GM21390 (cell line): ENCODE data around the gene AIFM2.
"Not testable (repeated sequence)": the region's sequence is repeated elsewhere in the genome, so short reads cannot be mapped to it uniquely, and the experiment has no call there.

Source experiments
- ATAC-seq: cut with Tn5 transposase; IDR thresholded peaks from one replicate; pipeline ENCODE4 v1.9.1; 2021; ENCODE audit not compliant: unreplicated experiment

AIFM2 gene

DNA sequence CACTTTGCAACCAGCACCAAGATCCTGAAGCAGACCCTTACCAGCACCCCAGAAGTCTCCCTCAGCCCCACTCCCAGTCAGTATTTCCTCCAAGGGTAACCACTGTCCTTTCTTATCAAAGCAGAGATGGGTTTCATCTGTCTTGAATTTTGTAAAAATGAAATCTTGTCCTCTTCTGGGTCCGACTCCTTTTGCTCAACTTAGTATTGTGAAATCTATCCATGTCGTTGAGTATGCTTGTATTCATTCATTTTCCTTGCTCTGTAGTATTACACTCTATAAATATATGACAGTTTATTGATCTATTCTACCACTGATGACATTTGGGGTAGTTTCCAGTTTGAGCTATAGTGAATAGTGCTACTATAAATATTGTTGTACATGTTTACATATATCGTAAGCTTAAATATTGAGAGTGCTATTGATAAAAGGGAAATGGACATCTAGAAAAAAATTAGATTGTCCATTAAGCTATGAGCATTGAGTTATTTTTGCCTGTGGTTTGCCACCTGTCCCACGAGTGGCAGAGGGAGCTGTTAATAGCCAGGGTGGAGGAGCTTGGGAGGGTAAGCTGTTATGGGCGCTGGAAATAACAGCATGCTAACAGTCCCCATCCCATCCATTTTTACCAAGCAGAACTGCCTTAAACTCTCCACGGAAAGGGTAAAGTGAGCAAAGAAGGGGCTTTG, 36.5 kb downstream of the AIFM2 start:
- ATAC-seq: no peak

DNA sequence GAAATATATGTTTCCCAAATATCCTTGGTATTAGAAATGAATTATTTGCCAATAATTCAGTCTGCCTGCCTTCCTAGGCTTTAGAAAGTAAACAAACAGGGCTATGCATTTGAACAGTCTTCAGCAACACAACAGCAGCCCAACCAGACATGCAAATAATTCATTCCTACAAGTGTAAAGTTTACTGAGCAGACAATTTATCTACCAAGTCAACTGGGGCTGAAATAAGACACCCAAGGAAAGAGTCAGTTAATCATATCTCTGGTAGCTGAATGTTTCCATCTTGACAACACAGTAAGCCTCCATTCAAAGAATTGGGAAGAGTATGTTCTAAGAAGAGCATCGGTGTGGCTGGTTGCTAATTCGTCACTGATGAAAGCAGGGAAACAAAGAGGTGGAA, 38.4 kb downstream of the AIFM2 start:
- ATAC-seq: no peak

DNA sequence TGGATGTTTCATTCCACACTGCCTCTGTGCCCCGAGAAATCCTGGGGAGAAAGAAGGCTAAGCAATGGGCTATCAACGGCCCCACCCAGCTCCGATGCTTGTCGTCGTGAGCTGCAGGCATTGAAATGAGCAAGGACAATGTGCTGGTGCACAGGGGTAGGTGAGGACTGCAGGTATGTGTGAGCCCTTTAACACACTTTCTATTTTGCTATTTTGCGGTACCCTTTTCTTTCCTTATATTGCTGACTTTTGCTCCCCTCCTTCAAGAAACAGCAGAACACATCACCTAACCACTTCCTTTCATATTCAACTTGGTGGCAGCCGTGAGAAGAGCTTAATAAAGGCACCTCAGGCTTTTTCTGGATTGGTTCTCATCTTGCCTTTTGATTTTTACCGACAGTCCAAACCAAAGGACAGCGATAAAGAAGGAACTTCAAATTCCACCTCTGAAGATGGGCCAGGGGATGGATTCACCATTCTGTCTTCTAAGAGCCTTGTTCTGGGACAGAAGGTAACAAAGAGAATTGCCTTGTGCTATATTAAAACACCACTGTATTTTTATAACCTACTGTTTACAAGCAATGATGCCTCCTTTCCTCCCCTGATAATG, 39.2 kb downstream of the AIFM2 start:
- ATAC-seq: no peak

DNA sequence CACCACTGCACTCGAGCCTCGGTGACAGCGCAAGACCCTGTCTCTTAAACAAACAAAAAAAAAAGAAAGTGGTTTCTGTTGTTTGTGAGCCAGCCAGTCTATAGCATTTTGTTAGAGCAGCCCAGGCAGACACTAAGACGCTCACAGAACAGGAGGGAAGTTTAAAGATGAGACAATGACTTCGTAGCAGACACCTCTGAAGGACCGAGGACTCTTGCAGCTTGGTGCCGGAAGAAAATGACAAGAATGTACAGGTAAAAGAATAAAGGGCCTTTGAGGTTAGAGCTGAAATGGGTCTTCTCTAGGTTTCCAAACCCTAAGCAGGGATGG, 40.3 kb downstream of the AIFM2 start:
- no peak for ATAC-seq

DNA sequence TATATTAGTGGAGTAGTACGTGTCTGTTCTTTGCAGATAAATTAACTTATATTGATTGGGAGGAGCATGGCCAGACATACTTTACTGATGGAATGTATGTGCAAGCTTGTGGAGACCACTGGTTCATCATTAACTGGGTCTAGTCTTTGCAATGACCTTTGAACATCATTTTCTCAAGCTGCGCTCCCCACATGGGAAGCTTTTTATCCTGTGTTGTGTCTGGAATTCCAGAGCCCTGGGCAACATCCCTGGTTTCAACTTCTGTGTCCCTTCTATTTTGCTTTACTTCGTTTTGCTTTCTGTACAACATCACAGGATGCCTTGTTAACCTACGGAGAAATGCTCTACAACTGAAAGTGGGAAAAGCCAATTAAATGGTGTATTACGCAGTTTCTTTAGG, 41.7 kb downstream of the AIFM2 start:
- ATAC-seq: no peak

DNA sequence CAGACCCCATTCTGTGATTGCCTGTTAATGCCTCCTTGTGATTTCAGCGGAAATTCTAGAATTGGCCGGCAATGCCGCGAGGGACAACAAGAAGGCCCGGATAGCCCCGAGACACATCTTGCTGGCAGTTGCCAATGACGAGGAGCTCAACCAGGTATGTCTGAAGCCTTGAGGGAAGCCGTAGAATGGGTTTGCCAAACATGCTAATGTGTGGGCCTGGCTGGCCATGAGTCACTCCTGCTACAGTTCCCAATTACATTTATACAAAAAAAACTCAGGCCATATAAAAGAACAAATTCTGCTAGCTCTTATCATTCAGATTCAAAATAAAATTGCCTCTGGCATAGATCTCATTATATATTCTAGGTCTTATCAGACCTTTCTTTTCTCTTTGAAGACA, 42.6 kb downstream of the AIFM2 start:
- ATAC-seq: no peak

DNA sequence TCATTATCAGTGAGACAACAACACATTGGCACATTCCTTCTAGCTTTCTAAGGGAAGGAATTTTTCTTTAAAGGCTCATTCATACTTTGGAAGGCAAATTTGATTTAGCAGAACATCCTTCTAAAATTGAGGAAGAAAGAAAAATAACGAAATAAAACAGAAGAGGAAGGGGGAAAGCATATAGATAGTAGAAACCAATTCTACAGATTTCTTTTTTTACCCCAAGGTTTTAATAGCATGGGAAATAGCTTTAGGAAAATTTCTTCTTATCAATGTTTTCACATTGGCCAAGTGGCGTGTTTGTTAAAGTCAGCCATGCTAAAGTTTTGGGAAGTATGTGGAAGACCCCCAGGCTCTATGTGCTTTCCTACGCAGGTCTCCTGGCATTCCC, 44.3 kb downstream of the AIFM2 start:
- no peak for ATAC-seq

DNA sequence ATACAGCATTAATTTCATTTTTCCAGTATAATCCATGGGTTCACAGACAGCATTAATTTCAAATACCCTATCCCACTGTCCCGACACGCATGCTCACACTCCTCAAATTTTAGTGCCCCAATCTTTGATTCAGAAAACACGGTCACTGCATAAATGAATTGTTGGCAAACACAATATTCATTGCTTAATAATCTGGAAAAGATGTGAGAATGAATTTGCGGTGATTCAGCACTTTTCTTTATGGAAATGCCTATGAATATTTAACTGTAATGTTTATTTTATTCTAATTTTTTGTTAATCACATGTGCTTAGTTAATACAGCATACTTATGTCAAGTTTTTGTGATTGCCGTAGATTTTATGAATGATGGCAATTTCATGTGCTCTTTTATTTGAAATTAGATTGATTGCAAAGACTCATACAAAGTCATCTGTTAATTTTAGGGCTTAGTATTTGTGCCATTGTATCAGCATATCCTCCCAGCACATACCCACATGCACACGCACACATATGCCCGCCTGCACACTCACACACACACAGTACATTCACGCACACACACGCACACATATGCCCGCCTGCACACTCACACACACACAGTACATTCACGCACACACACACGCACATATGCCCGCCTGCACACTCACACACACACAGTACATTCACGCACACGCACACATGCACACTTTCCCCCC, 44.9 kb downstream of the AIFM2 start:
- no peak for ATAC-seq

DNA sequence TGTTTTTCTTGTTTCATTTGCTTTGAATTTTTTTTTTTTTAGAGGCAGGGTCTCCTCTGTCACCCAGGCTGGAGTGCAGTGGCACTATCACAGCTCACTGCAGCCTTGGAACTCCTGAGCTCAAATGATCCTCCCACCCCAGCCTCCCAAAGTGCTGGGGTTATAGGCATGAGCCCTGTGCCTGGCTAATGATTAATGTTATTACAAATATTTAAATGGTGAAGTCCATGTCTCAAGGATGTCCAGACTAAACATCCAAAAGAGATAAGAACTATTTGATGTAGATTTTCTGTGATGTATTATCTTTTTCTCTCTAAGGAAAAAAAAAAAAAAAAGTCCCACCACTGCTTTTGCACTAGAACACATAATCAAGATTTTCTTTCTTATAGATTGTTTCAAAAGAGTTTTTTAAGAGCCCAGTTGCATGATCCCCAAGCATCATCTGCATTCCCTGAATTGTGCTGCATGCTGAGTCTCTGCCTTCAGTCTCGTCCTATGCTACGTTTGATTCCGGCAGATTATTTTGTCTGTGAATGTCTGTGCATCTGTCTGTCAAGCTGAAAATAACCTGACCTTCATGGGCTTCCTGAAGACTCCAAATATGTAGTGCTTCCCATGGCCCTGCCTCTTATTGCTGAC, 46.5 kb downstream of the AIFM2 start:
- no peak for ATAC-seq

DNA sequence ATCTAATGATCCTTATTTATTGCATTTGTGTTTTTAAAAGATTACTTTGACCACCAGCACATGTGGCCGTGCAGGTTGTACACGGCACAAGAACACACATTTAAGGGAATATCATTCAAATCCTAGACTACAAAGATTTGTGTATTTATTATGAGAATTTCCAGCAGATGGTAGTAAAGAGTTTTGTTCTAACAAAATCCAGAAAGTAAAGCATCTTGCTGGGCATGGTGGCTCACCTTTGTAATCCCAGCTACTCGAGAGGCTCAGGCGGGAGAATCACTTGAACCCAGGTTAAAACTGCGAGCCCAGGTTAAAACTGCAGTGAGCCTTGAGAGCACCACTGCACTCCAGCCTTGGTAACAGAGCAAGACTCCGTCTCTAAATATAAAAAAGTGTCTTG, 48.4 kb downstream of the AIFM2 start:
- ATAC-seq: no peak

DNA sequence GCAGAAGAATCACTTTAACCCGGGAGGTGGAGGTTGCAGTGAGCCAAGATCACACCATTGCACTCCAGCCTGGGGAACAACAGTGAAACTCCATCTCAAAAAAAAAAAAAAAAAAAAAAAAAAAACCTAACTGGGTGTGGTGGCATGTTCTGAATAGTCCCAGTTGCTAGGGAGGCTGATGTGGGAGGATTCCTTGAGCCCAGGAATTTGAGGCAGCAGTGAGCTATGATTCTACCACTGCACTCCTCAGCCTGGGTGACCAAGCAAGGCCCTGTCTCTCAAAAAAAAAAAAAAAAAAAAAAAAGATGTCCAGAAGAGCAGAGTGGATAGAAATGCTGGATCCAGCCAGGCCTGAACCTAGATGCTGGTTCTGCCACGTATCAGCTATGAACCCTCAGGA, 51.8 kb downstream of the AIFM2 start:
- not testable (repeated sequence) for ATAC-seq

DNA sequence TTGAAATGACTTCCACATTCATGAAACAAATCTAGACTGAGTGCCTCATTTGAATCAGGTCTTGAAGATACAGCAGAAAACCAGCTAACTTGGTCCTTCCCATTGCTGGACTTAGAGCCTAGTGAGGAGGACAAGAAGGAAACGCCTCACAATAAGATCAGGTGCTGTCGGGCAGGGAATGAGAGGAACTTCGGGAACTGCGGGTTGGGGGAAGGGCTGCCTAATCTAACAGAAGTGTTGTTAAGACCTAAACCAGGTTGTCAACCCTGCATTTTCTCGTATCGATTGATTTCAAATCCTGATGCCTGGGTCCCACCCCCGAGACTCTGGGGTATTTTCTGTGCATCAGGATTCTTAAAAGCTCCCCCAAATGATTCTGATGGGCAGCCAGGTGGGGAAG, 53.7 kb downstream of the AIFM2 start:
- no peak for ATAC-seq

DNA sequence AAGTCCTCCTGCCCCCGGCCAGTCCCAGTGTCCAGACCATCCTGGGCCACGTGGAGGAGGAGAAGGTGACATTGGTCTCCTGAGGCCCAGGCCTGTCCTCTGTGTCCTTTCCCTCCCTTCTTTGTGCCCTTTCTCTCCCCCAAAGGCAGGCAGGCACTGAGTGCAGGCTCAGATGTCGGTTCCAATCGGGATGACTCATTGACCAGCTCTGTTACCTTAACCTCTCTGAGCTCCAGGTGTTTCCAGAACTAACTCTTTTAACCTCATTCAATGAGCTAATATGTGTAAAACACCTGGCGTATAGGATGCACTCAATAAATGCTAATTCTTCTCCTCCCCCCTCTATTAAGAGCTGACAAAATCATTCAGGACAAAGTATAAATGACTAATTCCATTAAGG, 54.3 kb downstream of the AIFM2 start:
- ATAC-seq: no peak

DNA sequence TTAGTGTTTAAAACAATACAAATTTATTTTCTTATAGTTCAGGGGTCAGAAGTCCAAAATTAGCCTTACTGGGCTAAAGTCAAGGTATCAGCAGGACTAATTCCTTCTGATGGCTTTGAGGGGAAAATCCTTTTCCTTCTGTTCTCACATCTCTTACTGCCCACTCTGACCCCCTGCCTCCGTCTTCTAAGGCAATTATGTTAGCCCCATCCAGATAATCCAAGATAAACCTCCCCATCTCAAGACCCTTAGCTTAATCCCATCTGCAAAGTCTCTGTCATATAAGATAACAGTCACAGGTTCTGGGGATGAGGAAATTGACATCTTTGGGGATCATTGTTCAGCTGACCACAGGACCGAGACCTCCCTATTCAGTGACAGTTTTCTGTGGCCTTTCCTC, 57.7 kb downstream of the AIFM2 start:
- no peak for ATAC-seq

DNA sequence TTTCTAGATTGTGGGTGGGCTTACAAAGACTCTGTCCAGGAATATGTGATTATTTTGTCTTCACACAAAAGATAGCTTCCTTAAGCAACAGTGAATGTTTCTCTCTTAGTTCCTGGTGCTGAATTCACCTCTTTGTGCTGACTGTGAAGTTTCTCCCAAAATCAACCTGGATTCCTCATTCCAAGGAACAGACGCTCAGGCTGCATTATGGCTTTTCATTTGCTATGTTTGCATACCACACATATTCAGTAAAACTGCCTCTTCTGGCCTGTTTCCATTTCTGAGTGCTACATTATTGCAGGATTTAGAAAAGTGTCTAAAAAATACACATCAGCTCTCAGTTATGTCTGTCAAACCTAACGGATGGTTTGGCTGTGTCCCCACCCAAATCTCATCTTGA, 58.5 kb downstream of the AIFM2 start:
- ATAC-seq: no peak

DNA sequence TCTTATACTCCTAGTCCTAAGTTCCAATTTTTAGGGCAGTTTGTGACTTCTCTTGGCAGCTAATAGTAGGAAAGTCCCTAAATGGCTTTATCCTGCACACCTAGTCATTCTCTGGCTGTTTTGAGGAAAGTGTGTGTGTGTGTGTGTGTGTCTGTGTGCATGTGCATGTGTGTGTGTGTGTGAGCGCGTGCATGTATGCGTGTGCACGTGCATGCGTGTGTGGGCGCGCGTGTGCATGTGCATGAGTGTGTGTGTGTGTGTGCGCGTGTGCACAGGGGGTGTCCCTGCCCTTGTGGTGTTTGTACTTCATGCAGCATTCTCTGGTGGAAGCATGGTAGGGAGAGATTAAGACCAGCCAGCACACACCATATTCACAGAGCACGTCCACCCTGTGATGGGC, 61.8 kb downstream of the AIFM2 start:
- no peak for ATAC-seq

DNA sequence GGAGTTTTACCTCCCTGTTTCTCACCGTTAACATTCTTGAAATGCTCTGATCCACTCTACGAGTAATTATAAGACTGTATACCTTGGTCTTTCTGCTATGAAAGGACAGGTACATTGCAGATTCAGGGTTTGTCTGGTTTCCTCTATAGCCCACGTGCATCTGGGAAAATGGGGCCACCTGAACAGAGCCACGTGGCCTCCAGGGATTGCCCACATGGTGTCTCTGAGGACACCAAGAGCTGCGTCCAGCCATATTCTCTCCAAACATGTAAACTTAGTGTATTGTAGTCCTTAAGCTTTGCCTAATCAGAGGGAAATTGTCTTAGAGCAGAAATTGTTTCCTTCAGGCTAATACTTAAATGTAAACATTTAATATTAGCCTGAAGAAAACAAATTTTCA, 63.3 kb downstream of the AIFM2 start:
- ATAC-seq: no peak

DNA sequence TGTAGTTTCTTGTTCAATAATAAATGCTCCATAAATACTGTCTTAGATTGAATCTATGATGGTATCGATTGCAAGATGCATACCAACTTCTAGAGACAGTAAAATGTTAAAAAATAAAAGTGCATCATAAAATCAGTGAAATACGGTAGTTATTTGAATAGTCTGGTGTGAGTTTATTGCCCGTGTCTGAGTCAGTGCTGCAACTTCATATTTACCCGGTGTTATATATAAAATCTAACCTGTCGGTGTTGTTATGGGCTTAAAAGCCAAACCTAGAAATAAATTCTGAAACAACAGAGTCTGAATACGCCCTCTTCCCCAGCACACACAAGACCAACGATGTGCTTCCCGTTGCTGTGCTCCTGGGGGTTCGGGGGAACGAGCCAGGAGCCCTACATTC, 63.7 kb downstream of the AIFM2 start:
- ATAC-seq: no peak

DNA sequence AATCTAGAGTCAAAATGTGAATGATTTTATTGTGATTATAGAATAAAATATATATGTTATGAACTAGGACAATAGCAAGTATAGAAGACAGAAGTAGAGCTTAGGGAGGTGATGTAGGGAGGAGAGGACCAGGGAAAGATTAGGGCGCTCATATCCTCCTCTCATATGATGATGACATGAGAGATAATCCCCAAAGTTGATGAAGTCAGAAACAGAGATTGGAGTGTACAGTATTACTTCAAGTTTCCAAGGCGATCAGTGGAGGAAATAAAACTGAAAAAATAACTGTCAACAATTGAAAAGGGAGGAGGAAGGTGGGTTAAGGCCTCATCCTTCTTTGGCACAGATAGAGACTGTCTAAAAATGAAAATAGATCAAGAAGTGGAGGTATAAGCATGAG, 65.0 kb downstream of the AIFM2 start:
- no peak for ATAC-seq

DNA sequence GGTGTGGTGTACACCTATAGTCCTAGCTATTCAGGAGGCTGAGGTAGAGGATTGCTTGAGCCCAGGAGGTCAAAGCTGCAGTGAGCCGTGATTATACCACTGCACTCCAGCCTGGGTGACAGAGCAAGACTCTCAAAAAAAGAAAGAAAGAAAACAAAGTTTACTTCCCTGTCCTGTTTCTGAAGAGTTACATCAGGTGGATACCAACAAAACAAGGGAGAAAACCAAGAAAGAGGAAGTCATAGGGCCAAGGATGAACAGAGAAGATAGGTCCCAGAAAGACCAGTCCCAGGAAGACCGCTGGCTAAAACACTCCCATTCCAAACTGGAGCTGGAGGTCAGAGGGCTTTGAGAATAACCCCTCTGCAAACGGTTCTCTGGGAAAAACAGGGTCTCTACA, 66.4 kb downstream of the AIFM2 start:
- ATAC-seq: no peak

DNA sequence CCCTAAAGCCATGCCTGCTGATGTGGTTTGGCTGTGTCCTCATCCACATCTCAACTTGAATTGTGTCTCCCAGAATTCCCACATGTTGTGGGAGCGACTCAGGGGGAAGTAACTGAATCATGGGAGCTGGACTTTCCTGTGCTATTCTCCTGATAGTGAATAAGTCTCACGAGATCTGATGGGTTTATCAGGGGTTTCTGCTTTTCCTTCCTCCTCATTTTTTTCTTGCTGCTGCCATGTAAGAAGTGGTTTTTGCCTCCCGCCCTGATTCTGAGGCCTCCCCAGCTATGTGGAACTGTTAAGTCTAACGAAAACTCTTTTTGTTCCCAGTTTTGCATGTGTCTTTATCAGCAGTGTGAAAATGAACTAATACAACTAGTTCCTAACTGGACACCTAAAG, 68.1 kb downstream of the AIFM2 start:
- ATAC-seq: no peak

DNA sequence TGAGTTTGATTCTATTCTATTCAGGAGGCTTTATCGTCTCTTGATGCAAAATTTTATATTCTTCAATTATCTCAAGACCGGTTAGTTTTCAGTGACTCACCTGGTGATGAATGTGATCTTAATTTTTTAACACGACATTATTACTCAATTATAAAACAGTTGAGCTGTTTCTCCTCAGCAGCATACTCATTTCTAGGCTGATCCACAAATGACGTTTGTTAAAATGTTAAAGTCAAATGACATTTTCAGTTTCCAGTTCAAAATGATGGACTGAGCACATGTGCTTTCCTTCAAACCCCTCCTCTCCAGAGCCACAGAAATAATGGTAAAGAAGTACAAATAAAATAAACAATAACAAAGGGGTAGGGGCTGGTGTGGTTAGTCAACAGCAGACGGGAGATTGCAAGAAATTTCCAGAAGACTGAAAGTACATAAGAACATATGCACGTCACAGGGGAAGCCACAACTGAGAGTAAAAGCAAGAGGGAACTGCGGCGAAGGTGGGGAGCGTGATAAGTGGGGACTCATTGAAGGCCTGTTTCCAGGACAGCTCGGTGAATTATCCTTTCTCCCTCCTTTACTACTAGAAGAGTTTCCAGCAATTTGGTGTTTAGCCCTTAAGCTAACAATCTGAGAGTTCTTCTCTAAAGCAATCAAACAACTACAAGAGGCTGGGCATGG, 69.1 kb downstream of the AIFM2 start:
- ATAC-seq: no peak
